Cardiac fibroblast (primary cell): Measurements from ENCODE around the gene FGL2.
"Not testable (repeated sequence)": the region's sequence is repeated elsewhere in the genome, so short reads cannot be mapped to it uniquely, and the experiment has no call there.

Source experiments
- DNase-seq, 2 donors: peaks; one replicate each; pipeline versions ENCODE4 v3.0.0 to v3.0.0-alpha.2; 2010; ENCODE audit warnings: low read depth in 2 of 2
- H3K4me3 ChIP-seq, 2 donors: replicated peaks in 1 of 2; 1 replicate in 1 of 2; 2 replicates in 1 of 2; pipeline ENCODE4 v1.5.1; 2011; ENCODE audit warnings: low read depth in 2 of 2, low read length in 2 of 2, mild to moderate bottlenecking in 2 of 2, moderate library complexity in 1 of 2
- TF ChIP-seq, protein P1 (sequence below): IDR thresholded peaks from one replicate; pipeline ENCODE4 v1.5.1; 2011; ENCODE audit warnings: low read depth, mild to moderate bottlenecking, low read length, inconsistent platforms

FGL2 gene

DNA sequence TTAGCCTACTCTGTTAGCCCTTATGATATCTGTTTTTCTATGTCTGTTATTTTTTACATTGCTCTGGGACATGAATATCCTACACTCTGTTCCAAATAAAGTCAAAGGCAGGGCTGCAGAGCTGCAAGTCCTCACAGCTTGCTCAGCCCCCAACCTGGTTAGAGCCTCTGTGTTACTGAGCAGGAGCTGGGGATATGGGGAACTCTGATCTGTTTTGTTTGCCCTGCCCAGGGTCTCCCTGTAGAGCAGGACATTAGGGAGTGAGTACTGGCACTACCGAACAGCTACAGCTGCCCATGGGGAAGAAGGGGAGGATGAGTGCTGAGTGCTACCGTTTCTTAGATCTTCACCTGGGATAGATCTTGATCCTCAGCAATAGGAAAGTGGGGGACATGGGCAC lies 32.8 kb upstream of the FGL2 start:
- no peak overlapping the region for H3K4me3 ChIP-seq
- TF ChIP-seq, protein P1, sequence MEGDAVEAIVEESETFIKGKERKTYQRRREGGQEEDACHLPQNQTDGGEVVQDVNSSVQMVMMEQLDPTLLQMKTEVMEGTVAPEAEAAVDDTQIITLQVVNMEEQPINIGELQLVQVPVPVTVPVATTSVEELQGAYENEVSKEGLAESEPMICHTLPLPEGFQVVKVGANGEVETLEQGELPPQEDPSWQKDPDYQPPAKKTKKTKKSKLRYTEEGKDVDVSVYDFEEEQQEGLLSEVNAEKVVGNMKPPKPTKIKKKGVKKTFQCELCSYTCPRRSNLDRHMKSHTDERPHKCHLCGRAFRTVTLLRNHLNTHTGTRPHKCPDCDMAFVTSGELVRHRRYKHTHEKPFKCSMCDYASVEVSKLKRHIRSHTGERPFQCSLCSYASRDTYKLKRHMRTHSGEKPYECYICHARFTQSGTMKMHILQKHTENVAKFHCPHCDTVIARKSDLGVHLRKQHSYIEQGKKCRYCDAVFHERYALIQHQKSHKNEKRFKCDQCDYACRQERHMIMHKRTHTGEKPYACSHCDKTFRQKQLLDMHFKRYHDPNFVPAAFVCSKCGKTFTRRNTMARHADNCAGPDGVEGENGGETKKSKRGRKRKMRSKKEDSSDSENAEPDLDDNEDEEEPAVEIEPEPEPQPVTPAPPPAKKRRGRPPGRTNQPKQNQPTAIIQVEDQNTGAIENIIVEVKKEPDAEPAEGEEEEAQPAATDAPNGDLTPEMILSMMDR, result no peak
- DNase-seq, result no peak

DNA sequence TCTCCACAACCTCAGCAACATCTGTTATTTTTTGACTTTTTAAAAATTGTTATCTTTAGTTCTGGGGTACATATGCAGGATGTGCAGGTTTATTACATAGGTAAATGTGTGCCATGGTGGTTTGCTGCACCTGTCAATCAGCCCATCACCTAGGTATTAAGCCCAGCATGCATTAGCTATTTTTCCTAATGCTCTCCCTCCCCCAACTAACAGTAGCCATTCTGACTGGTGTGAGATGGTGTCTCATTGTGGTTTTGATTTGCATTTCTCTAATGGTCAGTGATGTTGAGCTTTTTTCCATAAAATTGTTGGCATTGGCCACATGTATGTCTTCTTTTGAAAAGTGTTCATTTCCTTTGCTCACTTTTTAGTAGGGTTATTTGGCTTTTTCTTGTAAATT lies 29.2 kb upstream of the FGL2 start:
- DNase-seq, H3K4me3 ChIP-seq: not testable (repeated sequence)

DNA sequence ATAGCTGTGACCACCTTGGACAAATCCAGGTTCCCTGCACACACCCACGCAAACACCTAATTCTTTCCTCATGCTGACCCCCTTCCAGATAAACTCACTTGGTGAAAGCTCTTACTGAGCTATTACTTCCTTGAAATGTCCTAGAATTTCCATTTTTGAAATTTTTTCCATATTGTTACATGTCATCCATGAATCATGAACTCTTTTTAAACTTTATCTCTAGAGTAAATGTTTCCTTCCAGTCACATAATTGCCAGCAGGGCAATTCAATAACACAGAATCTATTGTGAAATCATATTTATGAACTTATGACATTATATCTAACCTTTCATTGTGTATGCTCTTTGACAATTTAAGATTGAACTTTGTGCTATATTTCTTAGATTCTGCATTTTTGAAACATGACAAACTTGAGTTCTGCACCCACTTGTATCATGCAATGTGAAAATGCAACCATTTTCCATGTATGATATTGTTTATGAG lies 26.8 kb upstream of the FGL2 start:
- TF ChIP-seq, protein P1, result no peak
- DNase-seq, result peak; percentile 36 to 37

DNA sequence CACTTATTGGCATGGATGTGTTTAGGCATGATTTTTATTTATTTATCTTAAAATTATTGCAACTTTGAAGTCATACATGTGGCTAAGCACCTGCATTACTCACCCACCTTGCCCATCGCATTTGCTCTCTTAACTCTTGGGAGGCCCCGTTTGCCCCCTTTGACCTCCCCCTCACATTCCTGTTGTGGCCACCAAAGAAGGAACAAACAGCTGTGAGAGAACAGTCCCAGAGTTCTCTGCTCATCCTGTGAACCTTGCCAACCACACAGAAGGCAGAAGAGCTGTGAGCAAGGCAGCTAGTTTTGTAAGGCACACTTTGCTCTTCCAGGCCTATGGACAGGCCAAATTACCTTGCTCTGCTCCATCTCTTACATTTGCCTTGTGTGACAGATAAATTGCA lies 23.6 kb upstream of the FGL2 start:
- no peak for DNase-seq
- H3K4me3 ChIP-seq, result no peak overlapping the region
- TF ChIP-seq, protein P1, result no peak

More for the DNA sequence above, 26.8 kb upstream of the FGL2 start:
- no peak overlapping the region for H3K4me3 ChIP-seq

DNA sequence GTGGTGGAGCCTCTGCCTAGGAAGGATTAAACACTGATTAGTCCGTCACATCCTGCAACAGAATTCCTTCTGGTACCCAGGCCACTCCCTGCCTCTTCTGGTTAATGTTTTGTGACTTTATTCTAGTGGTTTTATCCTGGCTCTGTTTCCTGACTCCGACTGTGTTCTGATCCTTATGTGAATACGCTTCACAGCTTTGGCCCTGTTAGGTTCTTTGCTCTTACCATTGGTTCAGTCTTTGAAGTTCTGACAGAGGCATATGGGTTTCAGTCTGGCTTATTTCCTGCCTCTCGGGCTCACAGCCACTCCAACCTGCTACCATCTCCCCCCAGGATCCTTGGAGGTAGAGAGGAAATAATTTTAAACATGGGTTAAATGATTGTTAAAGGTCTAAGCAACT lies 23.2 kb upstream of the FGL2 start:
- TF ChIP-seq, protein P1, result no peak
- no peak overlapping the region for H3K4me3 ChIP-seq
- DNase-seq, result no peak

DNA sequence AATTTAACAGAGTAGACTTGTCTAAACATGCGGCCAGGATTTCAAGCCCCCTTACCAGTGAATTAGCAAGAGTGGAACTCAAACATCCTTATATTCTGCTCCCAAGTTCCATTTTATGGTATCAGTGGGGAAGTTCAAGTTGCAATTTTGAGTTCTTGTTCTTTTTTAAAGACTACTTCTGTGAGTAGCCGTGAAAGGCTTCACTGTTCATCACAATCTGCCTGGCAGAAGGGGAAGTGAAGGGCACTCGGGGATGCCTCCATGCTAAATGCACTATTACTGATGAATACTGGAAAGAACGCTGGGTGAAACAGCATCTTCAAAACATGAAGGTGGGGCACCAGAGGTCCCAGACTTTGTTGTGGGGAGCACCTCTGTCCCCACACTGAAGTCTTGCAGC lies 22.4 kb upstream of the FGL2 start:
- TF ChIP-seq, protein P1, result no peak
- H3K4me3 ChIP-seq, result no peak overlapping the region
- DNase-seq, result no peak

DNA sequence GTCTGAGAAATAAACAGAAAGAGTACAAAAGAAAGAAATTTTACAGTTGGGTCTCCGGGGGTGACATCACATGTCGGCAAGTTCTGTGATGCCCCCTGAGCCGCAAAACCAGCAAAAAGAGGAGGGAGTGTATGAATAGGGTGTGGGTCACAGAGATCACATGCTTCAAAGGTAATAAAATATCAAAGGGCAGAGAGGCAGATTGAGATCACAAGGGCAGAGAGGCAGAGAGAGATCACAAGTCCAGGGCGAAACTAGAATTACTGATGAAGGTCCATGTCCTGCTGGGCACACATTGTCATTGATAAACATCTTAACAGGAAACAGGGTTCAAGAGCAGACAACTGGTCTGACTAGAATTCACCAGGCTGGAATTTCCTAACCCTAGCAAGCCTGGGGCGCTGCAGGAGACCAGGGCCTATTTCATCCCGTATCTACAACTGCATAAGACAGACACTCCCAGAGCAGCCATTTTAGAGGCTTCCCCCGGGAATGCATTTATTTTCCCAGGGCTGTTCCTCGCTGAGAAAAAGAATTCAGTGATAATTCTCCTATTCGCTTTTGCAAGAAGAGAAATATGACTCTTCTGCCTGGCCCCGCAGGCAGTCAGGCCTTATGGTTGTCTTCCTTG lies 20.2 kb upstream of the FGL2 start:
- not testable (repeated sequence) for DNase-seq, H3K4me3 ChIP-seq

DNA sequence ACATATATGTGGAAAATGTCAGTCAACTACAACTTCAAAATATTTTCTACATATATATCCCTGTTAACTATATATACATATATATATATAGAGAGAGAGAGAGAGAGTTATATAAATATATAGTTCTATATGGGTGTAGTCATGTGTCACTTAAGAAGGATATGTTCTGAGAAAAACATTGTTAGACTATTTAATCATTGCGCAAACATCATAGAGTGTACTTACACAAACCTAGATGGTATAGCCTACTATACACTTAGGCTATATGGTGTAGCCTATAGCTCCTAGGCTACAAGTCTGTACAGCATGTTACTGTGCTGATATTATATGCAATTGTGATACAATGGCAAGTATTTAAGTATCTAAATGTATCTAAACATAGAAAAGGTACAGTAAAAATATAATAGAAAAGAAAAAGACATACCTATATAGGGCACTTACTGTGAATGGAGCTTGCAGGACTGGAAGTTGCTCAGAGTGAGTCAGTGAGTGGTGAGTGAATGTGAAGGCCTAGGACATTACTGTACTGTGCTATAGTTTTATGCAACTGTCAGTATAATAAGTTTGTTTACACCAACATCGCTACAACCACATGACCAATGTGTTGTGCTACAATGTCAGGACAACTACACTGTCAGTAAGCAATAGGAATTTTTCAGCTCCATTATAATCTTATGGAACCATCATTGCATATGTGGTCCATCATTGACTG lies 18.0 kb upstream of the FGL2 start:
- peak in 1 of 2 donors; percentile 28 for DNase-seq
- no peak overlapping the region for H3K4me3 ChIP-seq
- TF ChIP-seq, protein P1, result no peak
